Measurements from ENCODE around the gene XYLB.

The XYLB gene

GRCh38 chr3:38453075-38453912 lies 106.7 kb downstream of the XYLB start, which contains the start of gene ACVR2B:
ACVR2B (plus strand) TSS chr3:38453890; CDS start chr3:38454323, 433 bp downstream.
- peak; percentile 25 for DNase-seq (ENCODE audit: low read depth)
- H3K4me3 ChIP-seq (ENCODE audit: low read depth, low read length): peak within 1 kb of the TSS; percentile 65
- TF ChIP-seq, protein P1, sequence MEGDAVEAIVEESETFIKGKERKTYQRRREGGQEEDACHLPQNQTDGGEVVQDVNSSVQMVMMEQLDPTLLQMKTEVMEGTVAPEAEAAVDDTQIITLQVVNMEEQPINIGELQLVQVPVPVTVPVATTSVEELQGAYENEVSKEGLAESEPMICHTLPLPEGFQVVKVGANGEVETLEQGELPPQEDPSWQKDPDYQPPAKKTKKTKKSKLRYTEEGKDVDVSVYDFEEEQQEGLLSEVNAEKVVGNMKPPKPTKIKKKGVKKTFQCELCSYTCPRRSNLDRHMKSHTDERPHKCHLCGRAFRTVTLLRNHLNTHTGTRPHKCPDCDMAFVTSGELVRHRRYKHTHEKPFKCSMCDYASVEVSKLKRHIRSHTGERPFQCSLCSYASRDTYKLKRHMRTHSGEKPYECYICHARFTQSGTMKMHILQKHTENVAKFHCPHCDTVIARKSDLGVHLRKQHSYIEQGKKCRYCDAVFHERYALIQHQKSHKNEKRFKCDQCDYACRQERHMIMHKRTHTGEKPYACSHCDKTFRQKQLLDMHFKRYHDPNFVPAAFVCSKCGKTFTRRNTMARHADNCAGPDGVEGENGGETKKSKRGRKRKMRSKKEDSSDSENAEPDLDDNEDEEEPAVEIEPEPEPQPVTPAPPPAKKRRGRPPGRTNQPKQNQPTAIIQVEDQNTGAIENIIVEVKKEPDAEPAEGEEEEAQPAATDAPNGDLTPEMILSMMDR (IDR thresholded peaks at IDR 0.05; ENCODE audit: low read depth, low read length, missing control alignments): no peak

GRCh38 chr3:38453913-38454177 lies 107.3 kb downstream of the XYLB start:
- DNase-seq (ENCODE audit: low read depth): no peak
- TF ChIP-seq, protein P1 (IDR thresholded peaks at IDR 0.05; ENCODE audit: low read depth, low read length, missing control alignments): no peak
- H3K4me3 ChIP-seq (ENCODE audit: low read depth, low read length): peak overlapping the region; percentile 64

DNA sequence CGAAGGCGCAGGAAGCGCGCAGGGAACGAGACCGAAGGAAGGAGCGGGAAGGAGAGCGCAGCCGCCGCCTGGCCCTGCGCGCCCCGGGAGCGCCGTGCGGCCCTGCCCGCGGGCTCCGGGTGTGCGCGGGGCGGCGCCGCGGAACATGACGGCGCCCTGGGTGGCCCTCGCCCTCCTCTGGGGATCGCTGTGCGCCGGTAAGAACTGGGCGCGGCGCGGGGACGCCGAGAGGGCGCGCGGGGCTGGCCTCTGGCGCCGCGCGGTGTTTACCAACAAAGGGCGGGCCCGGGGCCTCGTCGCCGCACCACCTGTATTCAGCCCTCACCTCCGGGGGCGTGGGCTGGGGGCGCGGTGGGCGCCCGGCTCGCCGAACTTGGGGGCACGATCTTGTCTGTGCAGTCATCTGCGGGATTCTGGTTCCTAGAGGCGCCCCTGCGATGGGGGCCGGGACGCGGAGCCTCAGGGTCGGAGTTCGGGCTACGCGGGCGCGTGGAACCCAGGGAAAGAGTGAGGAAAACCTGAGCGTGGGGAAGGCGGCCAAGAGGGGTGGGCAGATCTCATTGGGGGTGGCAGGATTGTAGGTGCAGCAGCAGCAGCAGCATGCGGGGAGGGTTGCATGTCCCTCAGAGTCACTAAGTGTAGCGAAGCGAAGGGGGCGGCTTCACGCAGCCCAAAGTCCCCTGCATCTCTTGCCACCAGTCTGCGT lies 107.7 kb downstream of the XYLB start:
- no peak for DNase-seq (ENCODE audit: low read depth)
- TF ChIP-seq, protein P1 (IDR thresholded peaks at IDR 0.05; ENCODE audit: low read depth, low read length, missing control alignments): no peak

DNA sequence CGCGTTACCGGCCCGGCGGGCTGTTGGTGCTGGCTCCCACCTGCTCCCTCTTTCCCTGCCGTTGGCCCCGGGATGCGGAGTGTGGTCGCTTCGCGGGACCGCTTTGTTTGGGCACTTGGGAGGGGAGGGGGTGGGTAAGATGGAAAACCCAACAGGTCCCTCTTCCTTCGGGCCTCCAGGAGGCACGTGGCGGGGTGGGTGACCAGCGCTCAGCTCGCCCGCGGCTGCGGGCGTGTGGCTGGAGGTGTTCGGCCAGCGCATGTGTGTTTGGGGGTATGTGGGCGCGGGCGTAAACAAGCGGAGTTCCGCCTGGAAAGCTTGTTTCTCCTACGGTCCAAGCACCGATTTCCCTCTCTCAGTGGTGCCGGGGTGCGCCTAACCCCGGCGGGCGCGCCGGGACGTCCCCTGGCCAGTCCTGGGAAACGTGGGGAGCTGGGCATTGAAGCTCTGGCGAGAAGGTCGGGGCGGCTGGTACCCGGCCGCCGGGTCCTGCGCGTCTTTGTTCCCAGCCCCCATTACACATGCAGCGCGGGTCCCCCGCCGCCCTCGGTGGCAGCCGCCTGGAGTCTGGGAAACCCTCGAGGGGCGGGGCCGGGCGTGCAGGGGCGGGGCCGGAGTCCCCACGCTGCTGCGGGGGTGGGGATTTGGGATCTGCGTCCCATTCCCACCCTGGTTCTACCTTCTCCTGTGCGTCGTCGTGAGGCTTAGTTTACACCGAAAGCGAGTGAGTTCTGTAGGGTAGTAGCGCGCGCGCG lies 108.5 kb downstream of the XYLB start:
- TF ChIP-seq, protein P1 (IDR thresholded peaks at IDR 0.05; ENCODE audit: low read depth, low read length, missing control alignments): no peak
- no peak for DNase-seq (ENCODE audit: low read depth)
- H3K4me3 ChIP-seq (ENCODE audit: low read depth, low read length): peak overlapping the region; percentile 64

More for the DNA sequence above, 107.7 kb downstream of the XYLB start:
- H3K4me3 ChIP-seq (ENCODE audit: low read depth, low read length): peak overlapping the region; percentile 64

- peak overlapping the region; percentile 64 for H3K4me3 ChIP-seq (ENCODE audit: low read depth, low read length)
- TF ChIP-seq, protein P1 (IDR thresholded peaks at IDR 0.05; ENCODE audit: low read depth, low read length, missing control alignments): no peak
- DNase-seq (ENCODE audit: low read depth): no peak
These were observed 109.2 kb downstream of the XYLB start for GRCh38 chr3:38455639-38456430.
